Neural cell (in vitro differentiated cells): ENCODE measurements around the gene DNAI4. TPM values are rescaled to one million over a fixed set of nuclear protein-coding genes. Genes with fewer than 3 reads are reported as not detected.

Source experiments
- H2AFZ ChIP-seq: fragments of 200-600, 300-800 bp; sonication (generic), shearing (Covaris generic); 2 replicates; pipeline ENCODE4 v1.6.0; 2014; ENCODE audit warnings: low read depth, mild to moderate bottlenecking, antibody characterized with exemption, low read length, moderate library complexity
- H3F3A ChIP-seq: fragments of 200-600 bp; shearing (Covaris generic); 2 replicates; pipeline ENCODE4 v1.6.1; 2016; ENCODE audit warnings: mild to moderate bottlenecking, moderate library complexity, mixed read lengths, antibody characterized with exemption, low read length; ENCODE audit not compliant: insufficient read depth, poor library complexity, severe bottlenecking
- H3K27ac ChIP-seq: fragments of 200-600, 300-800 bp; sonication (generic), shearing (Covaris generic); 2 replicates; pipeline ENCODE4 v1.5.1; 2014; ENCODE audit warnings: mild to moderate bottlenecking, low read length, moderate library complexity
- H3K27me3 ChIP-seq: fragments of 300-800, 200-600 bp; sonication (generic), shearing (Covaris generic); 2 replicates; pipeline ENCODE4 v1.6.0; 2014; ENCODE audit warnings: mild to moderate bottlenecking, low read depth, low read length, moderate library complexity; ENCODE audit not compliant: insufficient read depth
- H3K36me3 ChIP-seq: fragments of 300-800, 200-600 bp; sonication (generic), shearing (Covaris generic); 2 replicates; pipeline ENCODE4 v1.5.1; 2014; ENCODE audit warnings: mild to moderate bottlenecking, antibody characterized with exemption, low read length, moderate library complexity; ENCODE audit not compliant: insufficient read depth
- H3K4me2 ChIP-seq: fragments of 300-800, 200-600 bp; sonication (generic), shearing (Covaris generic); 2 replicates; pipeline ENCODE4 v1.6.0; 2014; ENCODE audit warnings: mild to moderate bottlenecking, low read length
- H3K4me3 ChIP-seq: fragments of 300-800, 200-600 bp; sonication (generic), shearing (Covaris generic); 2 replicates; pipeline ENCODE4 v1.5.1; 2014; ENCODE audit warnings: mild to moderate bottlenecking, low read length, moderate library complexity
- H3K79me2 ChIP-seq: fragments of 200-600 bp; shearing (Covaris generic); replicated peaks from 2 replicates; pipeline ENCODE4 v1.6.0; 2014; ENCODE audit warnings: mild to moderate bottlenecking, low read length, moderate library complexity; ENCODE audit not compliant: insufficient read depth
- H3K9ac ChIP-seq: fragments of 300-800, 200-600 bp; sonication (generic), shearing (Covaris generic); 2 replicates; pipeline ENCODE4 v1.6.1; 2016; ENCODE audit warnings: mild to moderate bottlenecking, low read length, mixed read lengths
- H3K9me2 ChIP-seq: fragments of 200-600 bp; shearing (Covaris generic); 2 replicates; pipeline ENCODE4 v1.6.1; 2016; ENCODE audit warnings: mild to moderate bottlenecking, low read length, mixed read lengths; ENCODE audit not compliant: insufficient read depth
- H3K9me3 ChIP-seq: fragments of 200-600, 300-800 bp; sonication (generic), shearing (Covaris generic); 2 replicates; pipeline ENCODE4 v1.6.1; 2016; ENCODE audit warnings: mild to moderate bottlenecking, mixed run types, low read length, moderate library complexity, mixed read lengths
- H4K20me1 ChIP-seq: fragments of 200-600 bp; shearing (Covaris generic); 2 replicates; pipeline ENCODE4 v1.6.1; 2016; ENCODE audit warnings: mild to moderate bottlenecking, mixed run types; ENCODE audit not compliant: insufficient read depth
- CTCF ChIP-seq: fragments of 450-650 bp; IDR thresholded peaks from 2 replicates; pipeline ENCODE4 v1.5.1; 2014; ENCODE audit warnings: antibody characterized with exemption, mild to moderate bottlenecking, moderate library complexity; ENCODE audit not compliant: poor library complexity, severe bottlenecking
- EP300 ChIP-seq: fragments of 450-650 bp; conservative IDR thresholded peaks from 2 replicates; pipeline ENCODE4 v1.6.1; 2014; ENCODE audit warnings: antibody characterized with exemption, mild to moderate bottlenecking, moderate library complexity; ENCODE audit not compliant: poor library complexity, severe bottlenecking
- EZH2 ChIP-seq: fragments of 200-600, 300-800 bp; shearing (Covaris generic), sonication (generic); IDR thresholded peaks from 2 replicates; pipeline ENCODE4 v1.6.1; 2014; ENCODE audit warnings: antibody characterized with exemption, low read length, borderline replicate concordance, mild to moderate bottlenecking; ENCODE audit not compliant: insufficient read depth, poor library complexity, severe bottlenecking
- MXI1 ChIP-seq: fragments of 450-650 bp; conservative IDR thresholded peaks from 2 replicates; pipeline ENCODE4 v1.6.1; 2014; ENCODE audit warnings: antibody characterized with exemption, mild to moderate bottlenecking; ENCODE audit not compliant: poor library complexity, severe bottlenecking
- POLR2AphosphoS5 ChIP-seq: IDR thresholded peaks from 2 replicates; pipeline ENCODE4 v1.6.1; 2012
- RAD21 ChIP-seq: fragments of 450-650 bp; conservative IDR thresholded peaks from 2 replicates; pipeline ENCODE4 v1.6.1; 2014; ENCODE audit warnings: antibody characterized with exemption, mild to moderate bottlenecking, moderate library complexity
- REST ChIP-seq: IDR thresholded peaks from 2 replicates; pipeline ENCODE4 v1.6.1; 2012; ENCODE audit warnings: borderline replicate concordance
- SMC3 ChIP-seq: fragments of 450-650 bp; conservative IDR thresholded peaks from 2 replicates; pipeline ENCODE4 v1.6.1; 2014; ENCODE audit warnings: antibody characterized with exemption, mild to moderate bottlenecking, moderate library complexity; ENCODE audit not compliant: poor library complexity
- TAF1 ChIP-seq: IDR thresholded peaks from 2 replicates; pipeline ENCODE4 v1.6.1; 2012; ENCODE audit warnings: low read depth
- polyA plus RNA-seq: library from polyadenylated mRNA; depleted of rRNA; stranded (reverse); fragments of >200 nt; gene quantifications from 2 replicates; pipeline ENCODE4 v1.2.3, GENCODE V29; 2014

Gene DNAI4
- polyA plus RNA-seq, 1 donor from 2014 or later, result 4.5 TPM

- H3K4me2 ChIP-seq, result no peak overlapping the region
- H3K9me2 ChIP-seq, result no peaks in the 10 kb centered on the region
- no peak overlapping the region for H2AFZ ChIP-seq
- H3K9ac ChIP-seq, result no peak overlapping the region
- no peaks in the 10 kb centered on the region for H3K36me3 ChIP-seq
- H4K20me1 ChIP-seq, result no peaks in the 10 kb centered on the region
- TF ChIP-seq RAD21, result no peak
- TF ChIP-seq TAF1, result no peak
- TF ChIP-seq POLR2AphosphoS5, result no peak
- TF ChIP-seq EZH2, result no peak
- TF ChIP-seq REST, result no peak
- no peak for TF ChIP-seq MXI1
- TF ChIP-seq EP300, result no peak
- no peaks in the 10 kb centered on the region for H3F3A ChIP-seq
- H3K27me3 ChIP-seq, result no peaks in the 10 kb centered on the region
- no peaks in the 10 kb centered on the region for H3K79me2 ChIP-seq
- no peaks in the 10 kb centered on the region for H3K9me3 ChIP-seq
- H3K27ac ChIP-seq, result no peak overlapping the region
- no peak overlapping the region for H3K4me3 ChIP-seq
Measured at GRCh38 chr1:66768965-66769364, 155.7 kb downstream of the DNAI4 start.

- H3K27me3 ChIP-seq, result no peaks in the 10 kb centered on the region
- H3K9me2 ChIP-seq, result no peaks in the 10 kb centered on the region
- peaks cover 4% of the 10 kb centered on the region for H3K9me3 ChIP-seq
- no peaks in the 10 kb centered on the region for H3F3A ChIP-seq
- H3K4me3 ChIP-seq, result no peak overlapping the region
- H3K9ac ChIP-seq, result no peak overlapping the region
- no peak overlapping the region for H3K27ac ChIP-seq
- no peaks in the 10 kb centered on the region for H3K79me2 ChIP-seq
- H4K20me1 ChIP-seq, result no peaks in the 10 kb centered on the region
- H3K36me3 ChIP-seq, result no peaks in the 10 kb centered on the region
- TF ChIP-seq EZH2 (no peak), RAD21 (no peak), REST (no peak), MXI1 (no peak), EP300 (no peak), POLR2AphosphoS5 (no peak), CTCF (no peak), TAF1 (no peak), SMC3 (no peak)
- no peak overlapping the region for H3K4me2 ChIP-seq
- no peak overlapping the region for H2AFZ ChIP-seq
Measured at GRCh38 chr1:66767626-66768025, 157.0 kb downstream of the DNAI4 start.
